GM21390 (cell line): ENCODE measurements around the gene MMP11.

Experiments
- ATAC-seq: cut with Tn5 transposase; IDR thresholded peaks from one replicate; pipeline ENCODE4 v1.9.1; 2021; ENCODE audit not compliant: unreplicated experiment

Gene MMP11

DNA sequence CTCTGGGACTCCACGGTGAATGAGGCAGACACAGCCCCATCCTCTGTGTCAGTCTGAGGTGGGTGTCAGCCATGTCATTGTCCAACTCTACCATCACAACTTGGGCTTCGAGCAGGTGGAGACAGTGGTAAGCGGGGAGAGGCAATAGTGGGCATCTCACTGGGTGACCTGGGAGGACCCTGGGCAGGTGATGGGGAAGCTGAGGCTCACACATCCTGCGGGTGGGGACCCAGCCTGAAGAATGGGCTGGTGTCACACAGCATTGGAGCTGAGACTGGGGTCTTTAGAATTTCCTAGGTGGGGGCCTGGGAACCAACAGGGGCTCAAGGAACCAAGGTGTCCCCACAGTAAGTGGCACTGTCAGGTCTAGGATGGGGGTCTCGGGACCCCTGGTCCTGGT, 7.1 kb downstream of the MMP11 start:
- no peak for ATAC-seq

DNA sequence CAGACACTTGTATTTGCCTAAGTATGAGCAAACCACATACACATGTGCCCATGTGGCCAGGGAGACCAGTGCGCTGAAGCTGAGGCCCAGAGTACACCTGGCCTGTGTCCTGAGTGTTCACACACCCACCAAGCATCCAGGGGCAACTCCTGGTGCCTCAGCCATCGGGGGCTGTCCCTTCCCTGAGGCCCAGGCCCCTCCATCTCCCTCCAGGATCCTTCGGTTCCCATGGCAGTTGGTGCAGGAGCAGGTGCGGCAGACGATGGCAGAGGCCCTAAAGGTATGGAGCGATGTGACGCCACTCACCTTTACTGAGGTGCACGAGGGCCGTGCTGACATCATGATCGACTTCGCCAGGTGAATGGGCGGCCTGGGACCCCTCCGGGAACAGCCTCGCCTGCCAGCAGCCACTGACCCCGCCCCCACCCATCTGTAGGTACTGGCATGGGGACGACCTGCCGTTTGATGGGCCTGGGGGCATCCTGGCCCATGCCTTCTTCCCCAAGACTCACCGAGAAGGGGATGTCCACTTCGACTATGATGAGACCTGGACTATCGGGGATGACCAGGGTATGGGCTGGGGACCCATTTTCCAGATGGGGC, 7.6 kb downstream of the MMP11 start:
- ATAC-seq, result no peak

DNA sequence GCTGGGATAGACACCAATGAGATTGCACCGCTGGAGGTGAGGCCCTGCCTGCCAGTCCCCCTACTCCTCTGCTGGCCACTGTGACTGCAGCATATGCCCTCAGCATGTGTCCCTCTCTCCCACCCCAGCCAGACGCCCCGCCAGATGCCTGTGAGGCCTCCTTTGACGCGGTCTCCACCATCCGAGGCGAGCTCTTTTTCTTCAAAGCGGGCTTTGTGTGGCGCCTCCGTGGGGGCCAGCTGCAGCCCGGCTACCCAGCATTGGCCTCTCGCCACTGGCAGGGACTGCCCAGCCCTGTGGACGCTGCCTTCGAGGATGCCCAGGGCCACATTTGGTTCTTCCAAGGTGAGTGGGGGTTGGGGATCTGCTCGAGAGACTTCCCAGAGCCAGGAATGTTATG, 8.4 kb downstream of the MMP11 start:
- no peak for ATAC-seq

DNA sequence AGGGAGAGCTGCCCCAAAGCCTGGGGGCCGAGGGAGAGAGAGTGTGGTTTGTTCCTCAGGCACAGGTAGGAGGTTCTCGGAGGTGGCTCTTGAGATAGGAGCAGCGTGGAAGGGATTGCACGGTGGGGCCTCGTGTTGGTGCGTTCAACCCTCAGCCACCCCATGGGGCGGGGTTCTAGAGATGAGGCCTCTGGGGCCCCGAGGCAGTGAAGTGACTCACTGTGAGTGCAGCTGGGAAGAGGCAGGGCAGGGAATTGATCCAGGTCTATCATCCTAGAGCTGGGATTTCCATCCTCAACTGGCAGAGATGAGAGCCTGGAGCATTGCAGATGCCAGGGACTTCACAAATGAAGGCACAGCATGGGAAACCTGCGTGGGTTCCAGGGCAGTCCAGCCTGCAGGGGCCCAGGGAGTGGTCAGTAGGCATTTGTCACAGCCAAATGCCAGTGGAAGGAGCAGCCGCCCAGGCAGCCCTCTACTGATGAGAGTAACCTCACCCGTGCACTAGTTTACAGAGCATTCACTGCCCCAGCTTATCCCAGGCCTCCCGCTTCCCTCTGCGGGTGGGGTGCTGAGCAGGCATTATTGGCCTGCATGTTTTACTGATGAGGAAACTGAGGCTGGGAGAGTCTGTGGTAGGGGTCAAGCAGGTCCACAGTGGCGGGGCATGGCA, 9.0 kb downstream of the MMP11 start:
- no peak for ATAC-seq

DNA sequence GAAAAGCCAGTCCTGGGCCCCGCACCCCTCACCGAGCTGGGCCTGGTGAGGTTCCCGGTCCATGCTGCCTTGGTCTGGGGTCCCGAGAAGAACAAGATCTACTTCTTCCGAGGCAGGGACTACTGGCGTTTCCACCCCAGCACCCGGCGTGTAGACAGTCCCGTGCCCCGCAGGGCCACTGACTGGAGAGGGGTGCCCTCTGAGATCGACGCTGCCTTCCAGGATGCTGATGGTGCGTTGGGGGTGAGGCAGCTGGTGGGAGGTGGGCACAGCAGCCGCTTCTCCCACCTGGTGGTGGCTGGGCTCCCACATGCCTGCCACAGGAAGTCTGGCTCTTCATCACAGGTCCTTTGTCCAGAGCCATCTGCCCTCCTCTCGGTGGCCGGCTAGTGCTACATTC, 9.6 kb downstream of the MMP11 start:
- no peak for ATAC-seq

DNA sequence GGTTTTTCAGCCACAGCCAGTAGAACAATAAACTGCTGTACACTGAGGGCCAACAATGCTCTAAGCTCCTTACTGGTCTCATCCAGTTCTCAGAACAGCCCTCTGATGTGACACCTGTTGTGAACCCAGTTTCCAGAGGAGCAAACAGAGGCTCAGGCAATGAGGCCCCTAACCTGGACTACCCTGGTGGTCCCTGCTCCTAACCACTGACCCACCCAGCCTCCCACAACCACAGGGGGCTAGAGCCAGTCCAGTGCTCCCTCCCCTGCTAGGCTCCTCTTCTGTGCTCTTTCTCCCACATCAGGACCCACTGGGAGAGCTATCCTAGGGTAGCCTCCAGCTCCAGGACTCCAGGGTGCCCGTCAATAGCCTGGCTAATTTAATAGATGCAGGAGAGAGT, 10.1 kb downstream of the MMP11 start:
- ATAC-seq, result no peak

DNA sequence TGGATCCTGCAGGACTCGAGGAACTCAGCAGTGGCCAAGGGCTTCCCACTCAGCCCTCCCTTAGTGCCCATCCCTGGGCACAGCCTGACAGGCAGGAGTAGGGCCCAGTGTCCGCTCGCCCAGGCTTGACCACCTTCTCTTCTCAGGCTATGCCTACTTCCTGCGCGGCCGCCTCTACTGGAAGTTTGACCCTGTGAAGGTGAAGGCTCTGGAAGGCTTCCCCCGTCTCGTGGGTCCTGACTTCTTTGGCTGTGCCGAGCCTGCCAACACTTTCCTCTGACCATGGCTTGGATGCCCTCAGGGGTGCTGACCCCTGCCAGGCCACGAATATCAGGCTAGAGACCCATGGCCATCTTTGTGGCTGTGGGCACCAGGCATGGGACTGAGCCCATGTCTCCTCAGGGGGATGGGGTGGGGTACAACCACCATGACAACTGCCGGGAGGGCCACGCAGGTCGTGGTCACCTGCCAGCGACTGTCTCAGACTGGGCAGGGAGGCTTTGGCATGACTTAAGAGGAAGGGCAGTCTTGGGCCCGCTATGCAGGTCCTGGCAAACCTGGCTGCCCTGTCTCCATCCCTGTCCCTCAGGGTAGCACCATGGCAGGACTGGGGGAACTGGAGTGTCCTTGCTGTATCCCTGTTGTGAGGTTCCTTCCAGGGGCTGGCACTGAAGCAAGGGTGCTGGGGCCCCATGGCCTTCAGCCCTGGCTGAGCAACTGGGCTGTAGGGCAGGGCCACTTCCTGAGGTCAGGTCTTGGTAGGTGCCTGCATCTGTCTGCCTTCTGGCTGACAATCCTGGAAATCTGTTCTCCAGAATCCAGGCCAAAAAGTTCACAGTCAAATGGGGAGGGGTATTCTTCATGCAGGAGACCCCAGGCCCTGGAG, 10.9 kb downstream of the MMP11 start:
- no peak for ATAC-seq

DNA sequence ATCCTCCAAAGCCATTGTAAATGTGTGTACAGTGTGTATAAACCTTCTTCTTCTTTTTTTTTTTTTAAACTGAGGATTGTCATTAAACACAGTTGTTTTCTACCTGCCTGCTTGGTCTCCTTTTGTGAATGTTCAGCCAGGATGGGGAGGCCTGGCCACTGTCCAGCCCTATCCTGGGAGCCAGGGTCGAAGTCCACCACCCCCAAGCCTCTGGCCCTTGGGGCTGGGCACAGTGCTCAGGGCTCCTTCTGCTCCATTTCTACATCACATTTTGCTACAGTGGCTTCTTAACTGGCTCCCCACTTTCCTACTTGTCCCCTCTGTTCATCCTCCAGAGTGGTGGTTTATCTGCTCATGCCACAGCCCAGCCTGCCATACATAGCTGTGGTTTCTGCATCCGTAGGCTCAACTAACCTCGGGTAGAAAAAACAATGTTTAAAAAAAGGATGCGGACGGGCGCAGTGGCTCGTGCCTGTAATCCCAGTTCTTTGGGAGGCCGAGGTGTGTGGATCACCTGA, 11.6 kb downstream of the MMP11 start:
- ATAC-seq, result no peak

DNA sequence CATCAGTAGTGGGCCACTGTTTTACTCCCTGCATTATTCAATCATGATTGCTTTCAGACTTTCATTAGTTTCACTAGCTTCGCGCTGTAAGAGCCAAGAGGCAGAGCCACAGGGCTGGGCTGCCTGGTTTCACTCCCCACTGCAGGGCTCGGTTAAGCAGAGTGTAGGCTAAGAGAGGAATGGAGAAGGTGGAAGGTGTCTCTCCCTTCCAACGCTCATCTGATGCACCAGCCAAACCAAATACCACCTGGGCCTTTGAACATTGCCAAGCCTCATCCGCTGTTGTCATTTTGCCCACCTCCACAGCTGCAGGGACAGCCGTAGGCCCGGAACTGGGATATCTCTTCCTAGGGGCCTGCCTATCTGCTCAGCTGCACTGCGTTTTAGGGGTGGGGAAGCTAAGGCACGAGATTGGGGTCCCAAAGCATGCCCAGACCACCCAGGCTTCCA, 13.6 kb downstream of the MMP11 start:
- ATAC-seq, result no peak

DNA sequence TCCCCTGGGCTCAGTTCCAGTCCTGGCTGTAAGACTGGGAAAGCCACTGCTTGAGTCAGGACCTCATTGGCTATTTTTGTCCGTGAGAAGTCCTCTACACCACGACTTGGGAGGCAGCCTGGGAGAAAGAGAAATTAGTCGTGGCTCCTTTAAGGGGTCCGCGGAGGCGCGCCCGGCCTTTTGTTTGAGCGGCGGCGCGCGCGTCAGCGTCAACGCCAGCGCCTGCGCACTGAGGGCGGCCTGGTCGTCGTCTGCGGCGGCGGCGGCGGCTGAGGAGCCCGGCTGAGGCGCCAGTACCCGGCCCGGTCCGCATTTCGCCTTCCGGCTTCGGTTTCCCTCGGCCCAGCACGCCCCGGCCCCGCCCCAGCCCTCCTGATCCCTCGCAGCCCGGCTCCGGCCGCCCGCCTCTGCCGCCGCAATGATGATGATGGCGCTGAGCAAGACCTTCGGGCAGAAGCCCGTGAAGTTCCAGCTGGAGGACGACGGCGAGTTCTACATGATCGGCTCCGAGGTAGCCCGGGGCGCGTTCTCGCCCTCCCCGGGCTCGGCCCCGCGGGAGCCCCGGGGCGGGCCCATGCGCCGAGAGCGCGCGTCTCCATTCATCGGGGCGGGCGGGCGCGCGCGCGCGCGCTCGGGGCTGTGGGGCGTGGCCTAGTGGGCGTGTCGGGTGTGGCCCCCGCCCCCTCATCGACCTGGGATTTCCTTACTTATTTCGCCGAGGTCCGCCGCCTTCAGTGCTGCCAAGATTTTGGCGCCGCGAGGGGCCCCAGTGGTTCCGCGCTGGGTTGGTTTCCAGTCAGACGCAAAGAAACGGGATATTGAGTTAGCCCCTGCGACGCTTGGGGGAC, 14.3 kb downstream of the MMP11 start, which contains the start of gene SMARCB1:
Gene SMARCB1 (plus strand): TSS at position 215 of the 848 bp plus-strand sequence. CDS start 204 bp downstream, at position 419.
- peak; percentile 65 for ATAC-seq

DNA sequence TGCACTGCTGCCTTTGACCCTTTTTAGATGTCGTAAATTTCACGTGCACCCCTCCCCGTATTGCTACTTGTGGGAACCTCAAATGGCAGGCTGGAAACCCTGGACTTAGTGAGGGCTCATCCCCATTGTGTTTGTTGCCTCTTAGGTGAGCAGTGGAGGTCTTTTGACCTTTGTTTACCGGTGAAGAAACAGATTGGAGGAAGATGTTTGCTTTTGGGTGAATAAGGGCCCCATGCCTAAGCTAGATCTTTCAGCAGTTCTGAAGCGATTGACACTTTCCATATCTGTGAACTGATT, 14.9 kb downstream of the MMP11 start:
- peak; percentile 15 for ATAC-seq

DNA sequence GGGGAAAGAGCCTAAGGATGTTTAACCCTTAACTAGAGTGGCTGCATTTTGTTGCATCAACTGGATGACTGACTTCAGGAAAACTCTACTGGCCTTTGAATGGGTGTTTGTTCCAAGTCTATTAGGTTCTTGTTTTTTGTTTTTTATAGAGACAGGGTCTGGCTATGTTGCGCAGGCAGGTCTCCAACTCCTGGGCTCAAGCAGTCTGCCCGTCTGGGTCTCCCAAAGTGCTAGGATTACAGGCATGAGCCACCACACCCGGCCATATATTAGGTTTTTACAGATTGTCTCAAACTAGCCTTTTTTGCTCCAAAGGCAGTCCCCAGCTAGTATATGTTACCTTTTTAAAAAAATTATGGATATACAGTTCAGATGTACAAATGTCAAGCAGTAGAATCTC, 15.3 kb downstream of the MMP11 start:
- no peak for ATAC-seq

DNA sequence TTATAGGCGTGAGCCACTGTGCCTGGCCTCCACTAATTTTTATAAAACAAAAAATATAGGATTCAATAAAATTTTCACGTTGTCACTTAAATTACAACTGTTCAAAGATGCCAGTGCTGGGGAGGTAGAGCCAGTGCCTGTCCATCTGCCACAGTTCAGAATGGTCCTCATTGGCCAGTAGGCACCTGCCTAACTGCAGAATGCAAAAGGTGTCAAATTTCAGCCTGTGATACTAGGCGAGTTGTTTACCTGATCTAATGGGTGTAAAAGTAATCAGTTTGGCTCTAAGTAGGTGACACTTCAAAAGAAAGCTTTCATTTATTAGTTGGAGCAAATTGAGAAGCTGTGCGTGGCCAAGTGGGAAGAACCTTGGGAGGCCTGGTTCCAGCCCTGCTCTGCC, 16.5 kb downstream of the MMP11 start:
- no peak for ATAC-seq

DNA sequence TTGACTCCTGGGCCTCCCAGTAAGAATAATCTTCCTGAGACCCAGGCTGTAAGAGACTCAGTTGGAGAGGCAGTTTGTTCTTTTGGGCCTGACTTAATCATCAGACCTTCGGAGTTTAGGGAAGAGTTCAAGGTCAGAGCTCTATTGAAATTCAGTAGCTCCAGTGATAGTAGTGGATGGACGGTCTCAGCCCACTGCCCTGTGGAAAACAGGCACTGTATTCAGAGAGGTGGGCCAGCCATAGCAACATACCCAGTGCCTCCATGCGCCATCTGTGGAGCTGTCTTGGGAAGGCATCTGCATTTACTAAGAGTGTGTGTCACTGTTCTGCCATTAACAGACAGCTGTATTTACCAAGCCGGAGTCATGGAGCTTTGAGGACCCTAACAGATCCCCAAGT, 17.0 kb downstream of the MMP11 start:
- ATAC-seq, result no peak

DNA sequence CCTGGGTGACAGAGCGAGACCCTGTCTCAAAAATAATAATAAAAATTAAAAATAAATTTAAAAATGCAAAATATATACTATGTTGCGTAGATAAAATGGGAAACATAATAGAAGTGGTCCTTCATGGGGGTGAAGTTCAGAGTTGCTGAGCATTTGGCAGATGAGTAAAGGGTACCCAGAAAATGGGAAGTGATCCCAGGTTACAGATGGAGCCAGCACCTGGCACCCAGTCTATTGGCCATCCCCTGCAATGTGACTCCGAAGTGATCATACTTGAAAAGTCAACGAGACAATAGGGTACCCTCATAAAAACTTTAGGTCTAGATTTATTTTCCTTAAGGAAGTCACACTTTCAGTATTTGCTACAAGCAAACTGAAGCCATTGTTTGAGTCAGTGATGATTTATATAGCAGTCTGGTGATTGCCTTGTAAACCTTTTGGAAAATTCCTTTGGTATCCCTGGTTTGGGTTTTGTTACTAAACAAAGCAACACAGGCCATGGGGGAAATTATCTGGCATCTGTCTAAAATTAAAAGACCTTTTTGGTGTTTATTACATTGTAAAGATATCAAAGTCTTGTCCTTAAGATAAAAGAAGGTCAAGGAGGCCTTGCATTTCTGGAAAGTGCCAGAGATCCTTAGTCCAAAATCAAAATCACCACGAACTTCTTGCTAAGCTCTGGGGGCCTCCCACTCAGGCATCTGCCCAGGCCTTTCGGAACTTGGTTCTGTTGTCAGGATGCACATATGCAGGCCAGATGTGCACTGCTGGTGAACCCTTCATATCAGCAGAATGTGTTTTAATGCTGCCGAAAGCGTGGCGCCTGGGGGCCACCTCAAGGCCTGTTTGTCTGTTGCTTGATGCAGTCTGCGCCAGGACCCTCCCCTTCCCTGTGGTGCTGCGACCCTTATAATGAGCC, 18.4 kb downstream of the MMP11 start:
- no peak for ATAC-seq

DNA sequence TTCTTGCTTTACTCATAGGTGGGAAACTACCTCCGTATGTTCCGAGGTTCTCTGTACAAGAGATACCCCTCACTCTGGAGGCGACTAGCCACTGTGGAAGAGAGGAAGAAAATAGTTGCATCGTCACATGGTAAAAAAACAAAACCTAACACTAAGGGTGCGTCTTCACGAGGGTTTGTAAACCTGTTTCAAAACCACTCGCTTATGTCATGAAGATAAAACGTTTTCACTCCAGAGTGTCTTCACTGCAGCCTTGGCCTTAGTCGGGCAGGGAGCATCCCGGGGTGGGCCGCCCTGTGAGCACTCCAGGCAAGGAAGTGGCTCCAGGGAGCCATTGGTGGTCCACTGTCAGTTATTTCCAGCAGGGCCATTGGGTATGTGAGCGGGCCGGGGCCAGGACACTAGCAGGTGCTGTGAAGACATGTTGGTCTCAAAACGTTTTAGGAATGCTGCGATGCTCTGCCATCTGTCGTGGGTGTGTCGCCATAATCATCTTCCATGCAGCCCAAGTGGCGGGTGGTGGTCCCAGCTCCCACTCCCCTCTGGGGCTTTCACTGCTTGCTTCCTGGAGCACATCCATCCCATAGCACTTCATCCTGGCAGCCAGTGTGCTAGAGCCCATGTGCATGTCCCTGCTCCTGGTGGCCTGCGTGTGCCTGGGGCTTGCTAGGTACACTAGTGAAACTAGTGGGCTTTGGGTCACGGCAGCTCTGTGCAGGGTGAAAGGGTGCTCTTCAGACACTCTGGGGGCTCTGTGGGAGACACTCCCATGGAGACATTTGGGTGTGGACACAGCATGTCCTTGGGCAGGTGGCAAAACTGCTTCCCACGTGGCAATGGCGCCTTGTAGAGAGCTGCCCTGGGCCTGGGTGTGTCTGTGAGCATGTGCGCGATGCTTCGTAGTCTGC, 19.3 kb downstream of the MMP11 start:
- no peak for ATAC-seq

DNA sequence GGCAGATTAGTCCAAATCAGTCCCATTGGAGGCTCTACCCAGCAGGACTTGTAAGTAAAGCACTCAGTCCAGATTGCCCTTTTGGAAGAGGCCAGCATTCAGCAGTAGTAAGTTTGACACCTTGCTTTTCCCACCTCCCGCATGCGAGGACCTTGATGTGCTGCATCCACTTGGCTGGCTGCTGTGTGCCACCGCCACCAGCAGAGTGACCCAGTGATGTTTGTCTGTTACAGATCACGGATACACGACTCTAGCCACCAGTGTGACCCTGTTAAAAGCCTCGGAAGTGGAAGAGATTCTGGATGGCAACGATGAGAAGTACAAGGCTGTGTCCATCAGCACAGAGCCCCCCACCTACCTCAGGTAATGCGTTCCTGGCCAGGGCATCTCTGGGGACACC, 20.7 kb downstream of the MMP11 start:
- no peak for ATAC-seq

DNA sequence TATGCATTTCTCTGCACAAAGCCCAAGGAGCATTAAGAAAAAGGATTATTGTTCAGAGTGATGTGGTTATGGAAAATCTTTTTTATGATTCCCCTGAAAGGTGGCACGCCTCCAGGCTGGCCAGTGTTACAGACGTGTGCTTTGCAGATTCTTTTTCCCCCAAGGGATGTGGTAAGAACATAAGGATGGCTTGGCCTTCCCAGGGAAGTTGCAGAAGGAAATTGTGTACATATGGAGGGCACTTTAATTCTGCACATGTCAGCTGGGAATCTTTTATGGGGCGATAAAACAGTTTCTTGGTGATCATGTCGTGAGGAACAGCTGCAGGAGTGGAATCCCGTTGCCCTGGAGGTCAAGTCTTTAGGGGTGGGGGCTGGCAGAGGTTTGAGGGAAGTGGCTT, 23.8 kb downstream of the MMP11 start:
- no peak for ATAC-seq
